ENCODE results near the gene STIP1.
A peak's percentile ranks its signal among the peaks of the same experiment; 100 is the strongest.
"Not testable (repeated sequence)": the region's sequence is repeated elsewhere in the genome, so short reads cannot be mapped to it uniquely, and the experiment has no call there.

The STIP1 gene

GRCh38 chr11:64157631-64158394, 28.2 kb upstream of the STIP1 start:
- DNase-seq (ENCODE audit: low spot score) = no peak

DNA sequence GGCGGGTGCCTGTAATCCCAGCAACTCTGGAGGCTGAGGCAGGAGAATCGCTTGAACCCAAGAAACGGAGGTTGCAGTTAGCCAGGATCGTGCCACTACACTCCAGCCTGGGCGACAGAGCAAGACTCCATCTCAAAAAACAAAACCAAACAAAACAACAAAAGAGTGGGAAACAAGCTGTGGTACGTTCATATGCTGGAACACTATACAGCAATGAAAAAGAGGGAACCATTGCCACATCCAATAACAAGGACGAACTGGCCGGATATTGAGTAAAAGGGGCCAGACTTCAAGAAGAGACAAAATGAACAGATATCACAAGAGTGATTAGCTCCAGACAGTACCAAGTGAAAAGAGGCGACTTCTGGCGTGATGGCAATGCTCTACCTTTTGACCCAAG, 24.9 kb upstream of the STIP1 start:
- DNase-seq (ENCODE audit: low spot score) = no peak

- DNase-seq (ENCODE audit: low spot score) = not testable (repeated sequence)
These were observed 23.2 kb upstream of the STIP1 start for GRCh38 chr11:64162769-64163168.

GRCh38 chr11:64163951-64164350, 22.0 kb upstream of the STIP1 start:
- DNase-seq (ENCODE audit: low spot score) = no peak

DNA sequence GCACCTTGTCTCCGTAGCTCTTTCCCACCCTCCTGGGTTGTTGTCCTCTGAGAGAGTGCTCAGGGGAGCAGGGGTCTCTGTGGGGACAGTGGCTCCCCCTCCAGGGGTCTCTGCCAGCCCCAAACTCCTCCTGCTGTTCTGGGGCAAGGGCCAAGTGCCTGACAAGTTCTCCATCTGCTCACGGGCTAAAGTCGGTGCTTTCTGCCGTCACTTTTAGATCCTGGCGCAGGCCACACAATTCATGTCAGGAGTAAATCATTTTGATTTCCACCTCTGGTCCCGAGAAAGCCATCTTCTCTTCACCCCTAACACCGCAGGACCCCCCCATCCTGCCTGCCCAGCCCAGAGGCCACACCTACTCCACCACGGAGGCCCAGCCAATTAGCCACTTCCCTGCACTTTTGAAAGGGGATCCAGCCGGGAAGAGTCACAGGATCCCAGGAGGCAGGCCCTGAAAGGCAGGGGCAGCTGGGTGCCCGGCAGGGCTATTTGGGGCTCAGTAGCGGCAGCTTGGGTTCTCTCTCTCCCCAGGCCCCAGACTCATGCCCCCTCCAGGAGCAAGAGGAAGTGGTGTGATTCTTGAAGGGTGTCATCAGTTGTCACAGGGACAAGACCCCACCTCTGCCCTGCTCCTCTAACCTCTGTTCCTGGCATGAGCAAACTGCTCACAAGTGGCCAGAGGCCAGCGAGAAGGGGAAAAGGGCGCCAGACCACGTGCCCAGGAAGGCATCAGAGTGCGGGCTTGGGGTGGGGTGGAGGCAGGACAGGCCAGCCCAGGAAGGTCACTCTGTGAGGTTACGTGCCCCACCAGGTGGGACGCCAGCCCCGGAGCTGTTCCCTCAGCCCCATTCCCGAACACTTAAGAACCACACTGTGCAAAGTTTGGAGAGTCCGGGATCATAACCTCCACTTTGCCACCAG, 21.3 kb upstream of the STIP1 start:
- no peak for DNase-seq (ENCODE audit: low spot score)

DNA sequence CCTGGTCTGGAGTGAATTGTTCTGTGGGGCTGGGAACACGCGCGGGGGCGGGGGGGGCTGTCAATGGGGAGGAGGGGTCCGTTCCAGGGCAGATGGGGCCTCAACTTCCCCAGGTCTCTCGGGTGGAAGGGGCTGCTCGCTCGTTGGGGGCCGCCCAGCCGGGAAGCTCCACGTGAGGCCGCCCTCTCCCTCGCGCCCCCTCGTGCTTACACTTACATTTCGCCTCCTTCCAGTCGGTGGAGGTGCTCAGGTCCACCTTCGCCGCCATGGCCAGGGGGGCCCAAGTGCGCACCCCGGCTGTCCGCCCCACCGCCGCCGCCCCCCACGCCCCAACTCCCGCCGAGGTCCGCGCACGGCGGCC, 20.5 kb upstream of the STIP1 start:
- no peak for DNase-seq (ENCODE audit: low spot score)

DNA sequence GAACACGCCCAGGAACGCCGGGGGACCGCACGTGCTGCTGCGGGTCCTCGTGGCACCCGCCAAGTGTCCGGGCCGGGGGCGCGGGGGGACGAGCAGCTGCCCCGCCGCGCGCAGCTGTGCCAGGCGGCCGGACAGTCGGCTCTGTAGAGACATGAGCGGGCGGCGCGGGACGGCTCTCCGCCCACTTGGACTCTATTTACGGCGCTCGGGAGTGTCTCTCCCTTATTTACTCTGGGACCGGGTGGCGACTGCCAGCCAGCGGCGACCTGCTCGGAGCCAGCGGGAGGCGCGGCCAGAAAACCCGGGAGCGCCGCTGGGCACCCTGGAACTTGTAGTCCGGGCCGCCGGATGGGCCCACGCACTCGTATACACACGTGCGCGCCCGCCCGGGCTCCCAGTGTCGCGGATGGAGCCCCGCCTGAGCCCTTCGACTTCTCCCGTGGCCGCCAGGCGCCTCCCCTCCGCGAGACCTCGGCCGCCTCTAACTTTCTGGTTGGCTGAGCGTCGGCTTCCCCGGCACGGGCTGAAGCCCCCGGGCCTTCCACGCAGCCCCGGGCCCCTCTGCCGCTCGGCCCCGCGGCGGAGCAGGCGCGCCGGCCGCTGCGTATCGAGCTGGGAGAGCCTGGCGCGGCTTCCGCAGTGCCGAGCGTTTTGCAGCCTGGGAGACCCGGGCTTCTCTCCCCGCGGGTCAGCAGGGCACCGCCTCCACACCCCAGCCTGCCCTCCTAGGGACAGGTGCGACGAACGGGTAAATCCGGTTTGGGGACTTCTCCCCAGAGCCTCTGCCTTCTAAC, 19.9 kb upstream of the STIP1 start, which contains the start of gene MACROD1:
TSS of gene MACROD1 (minus strand) at position 272 of the 794 bp plus-strand sequence. CDS start at position 153, 119 bp downstream.
- DNase-seq (ENCODE audit: low spot score) = peak; percentile 83

DNA sequence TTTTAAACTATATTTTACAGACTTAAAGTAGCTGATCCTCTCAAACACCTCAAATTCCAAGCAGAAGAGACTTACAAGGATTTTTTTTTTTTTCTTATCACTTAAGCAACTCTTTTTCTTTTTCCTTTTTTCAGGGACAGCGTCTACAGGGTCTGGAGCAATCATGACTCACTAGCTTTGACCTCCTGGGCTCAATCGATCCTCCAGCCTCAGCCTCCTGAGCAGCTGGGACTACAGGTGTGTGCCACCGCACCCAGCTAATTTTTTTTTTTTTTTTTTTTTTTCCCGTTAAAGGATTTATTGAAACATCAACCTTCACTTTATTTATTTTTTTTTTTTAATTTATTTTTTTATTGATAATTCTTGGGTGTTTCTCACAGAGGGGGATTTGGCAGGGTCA, 15.6 kb upstream of the STIP1 start:
- no peak for DNase-seq (ENCODE audit: low spot score)

DNA sequence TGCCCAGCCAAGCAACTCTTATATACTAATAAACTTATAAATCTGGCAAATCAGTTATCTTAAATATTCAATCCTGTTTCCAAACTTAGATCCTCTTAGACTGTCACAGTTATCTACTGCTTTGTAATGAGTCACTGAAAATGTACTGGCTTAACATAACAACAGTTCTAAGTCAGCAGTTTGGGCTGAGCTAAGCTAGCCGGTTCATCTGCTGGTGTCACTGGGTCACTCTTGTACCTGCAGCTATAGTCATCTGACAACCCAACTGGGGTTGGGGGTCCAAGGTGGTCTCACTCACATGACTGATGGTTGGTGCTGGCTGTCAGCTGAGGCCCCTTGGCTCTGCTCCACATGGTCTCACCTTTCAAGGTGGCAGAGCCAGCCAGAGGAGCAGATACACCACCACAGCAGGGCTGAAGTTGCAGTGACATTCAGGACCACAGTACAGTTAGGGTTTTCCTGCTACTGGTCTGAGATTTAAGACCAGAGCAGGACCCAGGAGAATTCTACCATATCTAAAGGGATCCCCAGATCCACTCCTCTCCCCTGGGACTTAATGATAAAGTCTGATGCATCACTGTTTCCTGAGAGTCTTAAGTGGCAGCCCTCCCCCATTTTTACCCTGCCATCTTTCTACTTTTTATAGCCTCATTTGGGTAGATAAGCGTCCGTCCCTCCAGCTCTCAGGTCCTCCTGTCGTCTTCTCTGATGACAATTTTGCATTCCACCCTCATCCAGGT, 12.2 kb upstream of the STIP1 start:
- no peak for DNase-seq (ENCODE audit: low spot score)

DNA sequence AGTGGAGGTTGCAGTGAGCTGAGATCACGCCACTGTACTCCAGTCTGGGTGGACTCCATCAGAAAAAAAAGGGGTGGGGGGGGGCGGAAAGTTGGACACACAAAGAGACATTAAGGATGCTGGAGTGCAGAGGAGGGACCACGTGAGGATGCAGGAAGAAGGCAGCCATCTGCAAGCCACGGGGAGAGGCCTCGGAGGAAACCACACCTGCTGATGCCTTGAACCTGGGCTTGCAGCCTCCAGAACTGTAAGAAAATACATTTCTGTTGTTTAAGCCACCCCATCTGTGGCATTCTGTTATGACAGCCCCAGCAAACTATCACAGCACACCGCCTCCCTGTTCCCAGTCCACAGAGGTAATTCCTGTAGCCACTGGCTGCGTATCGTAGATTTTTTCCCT, 9.2 kb upstream of the STIP1 start:
- DNase-seq (ENCODE audit: low spot score) = no peak

- no peak for DNase-seq (ENCODE audit: low spot score)
These were observed 7.8 kb upstream of the STIP1 start for GRCh38 chr11:64178203-64178602.

DNA sequence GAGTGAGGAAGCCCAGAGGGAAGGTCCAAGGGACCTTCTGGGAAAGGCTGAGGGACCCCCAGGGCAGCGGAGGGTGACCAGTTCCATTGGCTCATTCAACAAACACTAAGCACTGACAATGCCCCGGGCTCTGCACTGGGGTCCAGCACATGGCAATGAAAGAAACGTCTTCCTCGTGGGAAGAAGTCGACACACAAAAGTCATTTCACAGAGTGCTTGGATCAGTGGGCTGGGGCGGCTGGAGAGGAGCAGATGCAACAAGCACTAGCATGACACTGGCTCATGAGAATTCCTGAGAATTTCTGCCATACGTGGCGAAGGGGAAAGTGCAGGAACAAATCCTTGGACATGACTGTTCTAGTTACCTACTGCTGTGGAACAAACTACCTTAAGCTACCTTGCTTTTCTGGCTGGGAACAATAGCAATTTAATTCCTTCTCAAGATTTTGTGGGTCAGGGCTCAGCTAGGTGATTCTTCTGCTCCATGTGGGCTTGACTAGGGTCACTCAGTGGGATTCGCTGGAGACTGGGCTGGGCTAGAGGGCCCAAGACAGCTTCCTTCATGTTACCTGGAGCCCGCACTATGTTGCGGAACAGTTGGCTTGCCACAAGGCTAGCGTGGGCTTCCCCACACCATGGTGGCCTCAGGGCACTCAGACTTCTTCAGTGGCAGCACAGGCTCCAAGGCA, 6.9 kb upstream of the STIP1 start:
- DNase-seq (ENCODE audit: low spot score) = no peak

GRCh38 chr11:64180891-64181290, 5.1 kb upstream of the STIP1 start:
- no peak for DNase-seq (ENCODE audit: low spot score)

- peak; percentile 80 for DNase-seq (ENCODE audit: low spot score)
These were observed 4.2 kb upstream of the STIP1 start for GRCh38 chr11:64181506-64182411.

- DNase-seq (ENCODE audit: low spot score) = no peak
These were observed 2.1 kb upstream of the STIP1 start for GRCh38 chr11:64183890-64184289.

- no peak for DNase-seq (ENCODE audit: low spot score)
These were observed 737 bp upstream of the STIP1 start for GRCh38 chr11:64185175-64185692.

DNA sequence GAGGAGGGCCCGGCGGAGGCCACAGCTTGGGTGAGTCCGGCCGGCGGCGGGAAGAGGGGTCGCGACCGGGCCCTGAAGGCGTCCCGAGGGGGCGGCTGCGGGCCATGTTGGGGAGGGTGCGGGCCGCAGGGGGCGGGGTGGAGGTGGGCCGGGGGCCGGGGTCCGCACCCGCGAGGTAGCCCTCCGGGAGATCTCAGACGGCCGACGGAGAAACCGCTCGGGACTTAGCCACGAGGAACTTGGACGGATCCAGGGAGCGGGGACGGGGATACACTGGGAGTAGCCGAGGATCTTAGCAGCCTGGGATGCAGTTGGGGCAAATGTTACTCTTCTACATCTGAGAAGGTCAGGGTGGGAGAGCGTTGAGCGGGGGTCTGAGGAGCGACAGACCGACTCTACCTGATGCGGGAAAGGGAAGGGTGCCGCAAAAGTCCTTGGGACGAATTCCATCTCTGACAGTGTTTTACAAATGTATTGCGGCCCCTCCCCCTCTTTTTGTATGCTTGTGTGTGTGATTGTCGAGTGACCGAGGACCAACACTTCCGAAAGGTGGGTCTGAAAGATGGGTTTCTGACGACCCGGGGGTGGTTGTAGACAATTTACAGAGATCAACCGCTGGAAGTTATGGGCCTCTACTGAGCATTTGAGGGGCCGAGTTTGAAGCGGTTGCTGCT, 658 bp downstream of the STIP1 start:
- DNase-seq (ENCODE audit: low spot score) = no peak

- no peak for DNase-seq (ENCODE audit: low spot score)
These were observed 6.5 kb downstream of the STIP1 start for GRCh38 chr11:64192434-64192833.

- no peak for DNase-seq (ENCODE audit: low spot score)
These were observed 10.7 kb downstream of the STIP1 start for GRCh38 chr11:64196626-64197025.

Measured in ecto neural progenitor cell (in vitro differentiated cells).